NCI-H128 (cell line): ENCODE data around the gene C6orf58.
"Not testable (repeated sequence)": the region's sequence is repeated elsewhere in the genome, so short reads cannot be mapped to it uniquely, and the experiment has no call there.

ENCODE experiments used
- DNase-seq: peaks from one replicate; lab custom pipeline; 2025; ENCODE audit not compliant: unreplicated experiment; lab: John Stamatoyannopoulos, UW

The C6orf58 gene

DNA sequence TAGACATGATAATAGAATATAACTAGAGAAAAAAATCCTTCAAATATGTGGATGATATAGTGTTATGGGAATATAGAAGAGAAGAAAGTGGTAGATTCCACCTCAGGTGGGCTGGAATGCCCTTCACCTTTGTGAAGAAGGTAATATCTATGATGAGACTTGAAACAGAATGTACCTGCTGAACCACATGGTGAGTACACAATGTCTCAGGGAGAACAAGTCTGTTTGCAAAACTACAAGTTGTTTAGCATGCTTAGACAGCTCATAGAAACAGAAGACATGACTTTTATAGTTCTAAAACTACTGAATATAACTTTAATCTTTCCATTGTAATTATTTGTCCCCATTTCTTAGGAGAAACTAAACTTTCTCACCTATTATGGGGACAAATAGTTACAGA is 12.2 kb downstream of the C6orf58 start:
- DNase-seq = no peak

DNA sequence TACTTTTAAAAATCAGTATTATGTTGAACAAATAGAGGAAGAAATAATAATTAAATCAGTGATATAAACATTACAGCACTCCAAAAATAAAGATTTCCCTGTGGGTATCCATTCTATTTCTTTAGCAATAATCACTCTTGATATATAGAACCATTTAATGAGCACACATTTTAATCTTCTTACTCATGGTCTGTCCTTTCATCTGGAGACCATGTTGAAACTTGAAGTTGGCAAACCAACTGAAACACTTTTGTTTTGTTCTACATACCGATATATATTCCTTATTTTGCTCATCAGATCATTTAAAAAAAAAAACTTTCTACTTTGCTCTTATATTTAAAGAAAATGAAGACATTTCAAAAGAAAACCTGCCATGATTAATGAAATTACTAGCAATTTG is 13.4 kb downstream of the C6orf58 start:
- DNase-seq = no peak

DNA sequence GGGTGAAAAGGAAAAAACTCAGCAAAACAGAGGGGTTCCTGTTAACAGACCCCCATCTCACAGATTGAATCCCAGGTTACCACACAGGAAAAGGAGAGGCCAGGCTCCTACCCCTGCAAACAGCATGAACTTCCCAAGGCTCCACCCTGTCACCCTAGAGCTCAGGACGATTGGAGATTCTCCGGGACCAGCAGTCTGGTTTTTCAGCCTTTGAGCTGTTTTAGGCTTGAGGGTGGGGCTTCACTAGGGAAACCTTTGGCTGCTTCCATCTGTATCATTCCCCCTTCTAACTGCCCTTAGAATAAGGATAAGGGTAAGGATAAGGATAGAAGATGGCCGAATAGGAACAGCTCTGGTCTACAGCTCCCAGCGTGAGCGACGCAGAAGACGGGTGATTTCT is 16.0 kb downstream of the C6orf58 start:
- DNase-seq = no peak

DNA sequence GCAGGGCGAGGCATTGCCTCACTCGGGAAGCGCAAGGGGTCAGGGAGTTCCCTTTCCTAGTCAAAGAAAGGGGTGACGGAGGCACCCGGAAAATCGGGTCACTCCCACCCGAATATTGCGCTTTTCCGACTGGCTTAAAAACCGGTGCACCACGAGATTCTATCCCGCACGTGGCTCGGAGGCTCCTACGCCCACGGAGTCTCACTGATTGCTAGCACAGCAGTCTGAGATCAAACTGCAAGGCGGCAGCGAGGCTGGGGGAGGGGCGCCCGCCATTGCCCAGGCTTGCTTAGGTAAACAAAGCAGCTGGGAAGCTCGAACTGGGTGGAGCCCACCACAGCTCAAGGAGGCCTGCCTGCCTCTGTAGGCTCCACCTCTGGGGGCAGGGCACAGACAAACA is 16.5 kb downstream of the C6orf58 start:
- DNase-seq = not testable (repeated sequence)

DNA sequence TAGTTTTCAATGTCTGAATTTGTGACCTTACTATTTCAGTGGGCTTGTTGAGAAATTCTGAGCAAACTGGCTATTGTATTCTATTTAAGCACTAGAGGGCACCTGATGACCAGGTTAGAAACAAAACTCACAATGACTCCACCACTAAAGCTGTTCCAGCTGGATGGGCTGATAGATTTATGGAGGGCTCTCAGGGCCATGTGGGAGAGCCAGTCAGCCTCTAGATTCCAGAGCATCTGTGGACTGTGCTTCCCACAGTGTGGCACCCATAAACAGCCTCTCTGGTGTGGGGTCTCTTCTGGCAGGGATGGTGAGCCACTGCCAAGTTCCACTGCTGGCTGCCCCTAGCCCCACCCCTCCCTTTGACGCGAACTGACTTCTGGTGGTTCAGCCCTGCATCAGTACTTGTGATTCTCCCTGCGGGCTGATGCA is 29.2 kb downstream of the C6orf58 start:
- no peak for DNase-seq

DNA sequence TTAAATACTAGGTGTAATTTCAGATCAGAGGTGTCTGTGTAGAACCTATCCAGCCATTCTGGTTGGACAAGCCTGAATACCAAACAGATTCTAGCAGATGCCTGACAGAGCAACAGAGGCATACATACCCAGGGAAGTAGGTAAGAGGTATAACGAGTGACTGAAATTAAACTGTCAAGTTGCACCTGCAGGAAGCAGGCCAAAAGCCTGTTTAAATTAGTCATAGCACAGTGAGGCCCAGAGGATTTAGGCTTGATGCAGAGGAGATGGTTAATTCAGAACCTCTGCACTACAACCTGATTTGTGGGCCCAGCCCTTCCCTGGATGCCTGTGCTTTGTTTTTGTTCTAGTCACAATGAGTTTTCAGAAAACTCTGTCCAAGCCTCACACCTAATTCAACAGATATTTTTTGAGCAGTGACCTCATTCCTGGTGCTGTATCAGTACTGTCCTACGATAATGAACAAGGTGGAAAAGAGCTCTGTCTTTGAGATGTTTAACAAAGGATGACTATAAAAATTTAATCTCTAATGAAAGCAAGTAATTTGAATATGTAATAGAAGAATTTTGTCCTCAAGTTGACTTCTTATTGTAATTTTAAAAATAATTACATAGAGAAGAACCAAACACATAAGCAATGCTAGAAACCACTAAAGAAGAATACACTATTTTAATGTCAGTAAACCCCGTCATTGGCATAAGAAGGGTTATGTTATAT is 31.7 kb downstream of the C6orf58 start:
- DNase-seq = no peak

DNA sequence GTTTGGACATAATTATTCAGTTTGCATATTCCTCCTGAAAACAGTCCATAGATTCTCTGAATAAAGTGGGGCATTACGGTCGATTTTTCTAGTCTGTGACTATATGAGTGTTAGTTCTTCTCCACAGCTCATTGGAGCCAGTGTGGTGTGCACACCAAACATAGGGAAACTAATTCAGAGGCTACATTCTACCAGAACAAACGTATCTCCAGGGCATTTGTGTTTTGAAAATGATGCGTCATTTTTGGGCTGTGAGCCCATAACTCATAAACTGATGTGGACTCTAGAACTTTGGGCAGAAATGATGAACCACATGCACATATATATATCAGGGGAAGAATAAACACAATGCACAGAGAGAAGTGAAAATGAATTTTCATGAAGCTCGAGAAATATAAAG is 41.8 kb downstream of the C6orf58 start:
- no peak for DNase-seq

DNA sequence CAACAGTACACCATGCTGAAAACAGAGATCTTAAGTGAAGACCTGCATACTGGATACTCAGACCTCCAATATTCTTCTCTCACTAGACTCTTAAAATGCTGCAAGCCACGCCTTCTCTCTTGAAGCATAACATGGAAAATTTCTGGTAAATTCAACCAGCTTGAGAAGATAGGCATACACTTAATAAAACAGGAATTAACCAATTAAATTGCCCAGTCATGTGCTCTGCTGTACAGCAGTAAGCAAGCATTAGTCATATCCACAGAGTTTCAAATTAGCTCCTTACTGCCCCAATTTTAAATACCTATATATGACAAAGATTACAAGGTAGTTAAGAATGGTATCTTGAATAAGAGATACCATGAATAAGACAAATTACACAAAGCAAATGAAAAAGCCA is 53.8 kb downstream of the C6orf58 start:
- DNase-seq = no peak

DNA sequence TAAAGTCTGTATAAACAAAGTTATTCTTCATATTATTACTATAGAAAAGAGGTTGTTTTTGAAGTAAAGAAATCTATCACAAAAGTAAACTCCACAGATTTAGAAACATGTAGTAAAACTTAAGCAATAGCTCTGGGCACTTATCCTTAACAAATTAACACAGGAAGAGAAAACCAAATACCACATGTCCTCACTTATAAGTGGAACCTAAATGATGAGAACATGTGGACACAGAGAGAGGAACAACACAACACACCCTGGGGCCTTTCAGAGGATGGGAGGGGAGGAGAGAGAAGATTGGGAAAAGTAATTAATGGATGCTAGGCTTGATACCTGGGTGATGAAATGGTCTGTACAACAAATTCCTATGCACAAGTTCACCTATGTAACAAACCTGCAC is 57.2 kb downstream of the C6orf58 start:
- DNase-seq = no peak

DNA sequence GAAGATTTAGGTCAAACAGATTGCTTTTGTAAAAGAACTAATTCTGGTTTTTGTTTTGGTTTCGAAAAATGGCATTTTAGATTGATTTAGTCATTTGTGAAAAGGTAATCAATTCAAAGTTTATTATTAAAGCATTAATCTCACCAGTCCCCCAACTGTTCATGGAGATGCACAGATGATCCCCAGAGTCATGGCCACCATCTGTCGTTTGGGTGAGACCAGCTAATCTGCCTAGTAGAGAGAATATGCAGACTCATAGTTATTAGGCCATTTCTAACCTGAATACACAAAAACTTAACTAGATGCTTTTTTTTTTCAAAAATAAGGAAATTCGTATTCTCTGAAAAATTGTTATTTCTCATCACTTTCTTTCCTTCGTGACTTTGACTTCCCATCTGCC is 58.1 kb downstream of the C6orf58 start:
- DNase-seq = no peak

DNA sequence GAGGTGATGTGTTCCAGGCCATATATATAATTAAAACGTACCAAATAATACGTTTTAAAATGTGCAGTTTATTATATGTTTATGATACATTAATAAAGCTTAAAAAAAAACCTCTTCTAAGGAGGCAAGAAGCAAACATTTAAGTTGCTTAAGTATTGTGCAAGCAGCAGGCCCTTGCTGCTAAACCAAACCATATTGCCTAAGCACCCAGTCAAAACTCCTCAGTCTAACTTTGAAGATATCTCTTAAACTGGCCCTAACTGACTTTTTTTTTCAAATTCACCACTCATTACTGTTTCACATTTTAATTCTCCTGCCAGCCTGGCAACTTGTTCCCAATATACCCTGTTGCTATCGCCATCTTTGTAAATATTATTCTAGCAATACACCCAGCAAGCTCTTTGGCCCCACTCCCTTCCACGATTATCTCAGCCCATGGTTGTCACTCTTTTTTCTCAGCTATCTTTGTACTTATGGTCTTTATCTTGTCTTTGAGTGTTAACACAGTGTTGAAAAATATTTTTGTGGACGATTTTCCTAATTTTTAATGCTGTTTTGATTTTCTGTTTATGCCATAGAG is 60.9 kb downstream of the C6orf58 start:
- no peak for DNase-seq
